OCI-M2 (cell line): ENCODE data around the gene ZC3H18.

Experiments
- DNase-seq: peaks from one replicate; lab custom pipeline; 2025; ENCODE audit not compliant: unreplicated experiment; lab: John Stamatoyannopoulos, UW

Gene ZC3H18

GRCh38 chr16:88578446-88579313, 8.5 kb downstream of the ZC3H18 start:
- DNase-seq, result no peak

GRCh38 chr16:88580371-88580770, 10.2 kb downstream of the ZC3H18 start:
- DNase-seq, result no peak

- DNase-seq, result no peak
Observed at GRCh38 chr16:88581033-88581432, 10.8 kb downstream of the ZC3H18 start.

DNA sequence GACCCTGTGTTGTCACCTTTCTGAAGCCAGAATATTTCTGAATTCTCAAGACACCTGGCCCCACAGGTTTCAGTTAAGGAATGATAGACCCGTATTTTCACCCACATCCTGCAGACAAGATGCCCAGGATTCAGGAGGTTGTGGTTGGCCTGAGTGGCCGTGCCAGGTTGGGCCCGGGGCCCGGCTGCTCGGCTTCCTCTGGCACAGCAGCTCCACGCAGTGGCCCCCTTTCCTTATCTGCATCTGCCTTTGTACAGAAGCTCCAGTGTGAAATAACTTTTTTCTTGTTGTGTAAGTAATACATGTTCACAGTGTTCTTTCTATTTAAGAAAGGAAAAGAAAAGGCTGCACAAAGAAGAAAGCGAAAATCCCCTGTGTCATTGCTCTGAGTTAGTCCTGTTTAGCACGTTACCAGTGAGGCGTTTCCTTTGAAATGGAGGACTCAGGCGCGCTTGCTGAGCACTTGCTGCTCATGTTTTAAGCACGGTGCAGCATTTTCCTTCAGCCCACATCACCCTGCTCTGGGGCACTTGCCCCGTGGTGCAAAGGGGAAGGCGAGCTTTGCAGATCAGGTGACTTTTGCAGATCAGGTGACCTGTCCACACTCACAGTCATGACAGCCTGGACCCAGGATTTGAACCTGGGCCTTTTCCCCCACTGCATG, 12.8 kb downstream of the ZC3H18 start:
- no peak for DNase-seq

DNA sequence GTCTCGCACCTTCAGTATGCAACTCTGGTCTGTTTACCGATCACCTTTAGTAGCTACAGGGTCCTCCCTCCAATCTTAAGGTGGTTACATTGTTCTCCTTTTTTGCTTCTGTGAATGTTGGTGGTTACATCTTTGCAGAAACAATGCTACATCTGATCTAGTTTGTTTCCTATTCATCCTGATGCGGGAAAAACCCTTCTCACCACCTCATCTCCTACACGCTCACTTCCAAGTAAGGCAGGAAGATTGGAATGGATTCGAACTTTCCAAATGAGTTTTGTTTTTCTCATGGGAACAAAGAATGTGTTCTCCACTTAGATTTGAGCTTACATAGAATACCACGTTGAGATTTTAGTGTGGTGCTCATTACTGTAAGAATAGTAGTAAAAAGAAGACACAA, 14.5 kb downstream of the ZC3H18 start:
- DNase-seq, result no peak

- DNase-seq, result no peak
Observed at GRCh38 chr16:88585269-88585668, 15.1 kb downstream of the ZC3H18 start.

GRCh38 chr16:88585927-88586581, 15.9 kb downstream of the ZC3H18 start:
- no peak for DNase-seq

- no peak for DNase-seq
Observed at GRCh38 chr16:88588148-88588547, 17.9 kb downstream of the ZC3H18 start.

DNA sequence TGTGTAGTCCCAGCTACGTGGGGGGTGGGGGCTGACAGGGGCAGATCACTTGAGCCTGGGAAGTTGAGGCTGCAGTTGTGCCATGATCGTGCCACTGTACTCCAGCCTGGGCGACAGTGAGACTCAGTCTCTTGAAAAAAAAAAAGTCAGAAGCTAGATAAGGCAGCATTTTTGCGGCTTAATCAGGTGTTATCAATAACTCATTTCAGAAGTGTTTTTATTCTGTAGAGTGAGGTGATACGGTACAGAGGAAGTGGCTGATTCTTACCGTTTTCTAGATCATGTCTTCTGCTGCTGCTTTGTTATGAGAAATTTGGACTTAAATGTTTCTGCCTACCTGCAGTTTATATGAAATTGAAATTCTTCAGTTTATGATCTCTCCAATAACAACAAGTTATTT, 18.6 kb downstream of the ZC3H18 start:
- no peak for DNase-seq

DNA sequence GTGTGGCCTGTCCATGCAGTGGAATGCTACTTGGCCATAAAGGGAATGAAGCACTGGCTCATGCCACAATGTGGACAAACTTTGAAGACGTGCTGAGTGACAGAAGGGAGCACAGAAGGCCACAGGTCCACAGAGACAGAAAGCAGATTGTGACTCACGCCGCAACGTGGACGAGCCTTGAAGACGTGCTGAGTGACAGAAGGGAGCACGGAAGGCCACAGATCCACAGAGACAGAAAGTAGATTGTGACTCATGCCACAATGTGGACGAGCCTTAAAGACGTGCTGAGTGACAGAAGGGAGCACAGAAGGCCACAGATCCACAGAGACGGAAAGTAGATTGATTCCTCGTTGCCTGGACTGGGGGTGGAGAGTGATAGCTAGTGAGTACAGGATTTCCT, 19.2 kb downstream of the ZC3H18 start:
- DNase-seq, result no peak

DNA sequence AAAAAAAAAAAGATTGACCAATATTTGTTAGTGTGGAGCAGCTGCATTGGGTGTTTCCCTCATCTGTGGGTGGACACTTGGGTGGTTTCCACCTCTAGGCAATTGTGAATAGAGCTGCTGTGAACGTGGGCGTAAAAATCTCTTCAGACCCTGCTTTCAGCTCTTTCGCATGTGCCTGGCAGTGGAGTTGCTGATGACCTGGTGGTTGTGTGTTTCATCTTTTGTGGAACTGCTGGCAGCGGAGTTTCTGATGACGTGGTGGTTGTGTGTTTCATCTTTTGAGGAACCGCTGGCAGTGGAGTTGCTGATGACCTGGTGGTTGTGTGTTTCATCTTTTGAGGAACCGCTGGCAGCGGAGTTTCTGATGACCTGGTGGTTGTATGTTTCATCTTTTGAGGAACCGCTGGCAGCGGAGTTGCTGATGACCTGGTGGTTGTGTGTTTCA, 21.4 kb downstream of the ZC3H18 start:
- DNase-seq, result no peak

DNA sequence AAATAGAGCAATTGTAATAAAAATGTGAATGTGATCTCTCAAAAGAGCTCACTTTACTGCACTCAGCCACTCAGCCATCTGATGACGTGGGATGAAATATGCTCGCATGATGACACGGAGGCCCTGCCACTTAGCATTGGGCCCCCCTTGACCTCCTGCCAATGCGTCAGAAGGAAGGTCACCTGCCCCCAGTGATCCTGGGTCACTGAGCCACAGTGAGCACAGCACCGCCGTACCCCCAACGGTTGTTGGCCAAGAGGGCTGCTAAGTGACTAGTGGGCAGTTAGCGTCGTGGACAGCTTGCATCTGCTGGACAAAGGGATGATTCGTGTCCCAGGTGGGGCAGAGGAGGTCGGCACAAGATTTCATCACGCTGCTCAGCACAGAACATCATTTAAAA, 22.9 kb downstream of the ZC3H18 start:
- no peak for DNase-seq

DNA sequence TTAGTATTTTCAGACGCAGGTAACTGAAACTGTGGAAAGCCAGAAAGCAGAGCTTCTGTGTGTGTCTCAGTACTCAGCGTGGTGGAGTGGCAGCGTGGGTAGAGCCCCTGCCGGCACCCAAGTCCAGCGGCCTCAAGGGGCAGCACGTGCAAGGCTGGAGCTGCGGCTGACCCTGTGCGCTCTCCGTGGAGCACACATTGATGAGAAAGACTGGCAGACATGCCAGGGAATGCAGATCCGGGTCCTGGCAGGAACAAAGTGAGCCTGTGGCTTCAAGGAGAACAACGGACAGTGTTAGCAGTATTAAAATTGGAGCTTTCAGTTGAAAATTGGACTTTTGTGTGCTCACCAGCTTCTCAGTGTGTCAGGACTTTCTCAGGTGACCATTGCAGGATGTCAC, 23.3 kb downstream of the ZC3H18 start:
- DNase-seq, result no peak

- no peak for DNase-seq
Observed at GRCh38 chr16:88593910-88594309, 23.7 kb downstream of the ZC3H18 start.

GRCh38 chr16:88595101-88595500, 24.9 kb downstream of the ZC3H18 start:
- no peak for DNase-seq

- DNase-seq, result no peak
Observed at GRCh38 chr16:88595921-88596320, 25.7 kb downstream of the ZC3H18 start.

DNA sequence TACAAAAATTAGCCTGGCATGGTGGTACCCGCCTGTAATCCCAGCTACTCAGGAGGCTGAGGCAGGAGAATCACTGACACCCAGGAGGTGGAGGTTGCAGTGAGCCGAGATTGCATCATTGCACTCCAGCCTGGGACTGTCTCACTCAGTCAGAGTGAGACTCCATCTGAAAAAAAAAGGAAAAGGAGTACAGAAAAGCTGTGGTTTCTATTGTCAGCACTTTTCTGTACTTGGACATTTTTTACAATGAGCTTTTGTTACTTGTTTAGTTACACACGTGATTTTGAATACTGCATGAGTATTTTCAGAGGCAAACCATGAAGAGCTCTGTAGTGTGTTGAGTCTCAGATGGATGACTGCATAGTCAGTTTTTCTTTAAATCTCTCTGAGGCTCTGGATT, 26.3 kb downstream of the ZC3H18 start:
- DNase-seq, result no peak

DNA sequence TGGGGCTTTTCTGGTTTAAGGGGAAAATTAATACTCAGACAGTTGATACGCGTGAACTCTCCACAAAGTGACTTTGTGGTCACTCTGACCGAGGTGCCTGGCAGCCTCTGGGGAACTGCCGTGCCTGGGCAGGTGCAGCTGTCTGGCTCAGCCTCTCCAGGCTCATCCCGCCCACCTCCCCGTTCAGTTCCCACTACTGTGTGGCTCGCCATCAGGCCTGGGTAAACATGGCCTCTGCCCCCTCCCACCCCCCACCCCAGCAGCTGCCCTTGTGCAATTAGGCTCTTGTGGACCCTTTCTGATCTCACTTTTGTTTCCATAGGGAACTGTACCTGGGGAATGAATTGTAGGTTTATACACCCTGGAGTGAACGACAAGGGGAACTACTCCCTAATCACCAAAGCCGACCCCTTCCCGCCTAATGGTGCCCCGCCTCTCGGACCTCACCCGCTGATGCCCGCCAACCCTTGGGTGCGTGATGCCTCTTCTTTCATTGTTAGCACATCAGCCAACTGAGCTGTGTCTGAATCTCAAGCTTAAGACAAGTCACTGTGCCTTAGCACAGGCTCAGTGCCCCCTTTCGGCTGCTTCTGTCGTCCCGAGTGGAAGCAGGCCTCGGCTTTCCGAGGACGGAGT, 27.8 kb downstream of the ZC3H18 start:
- no peak for DNase-seq

- no peak for DNase-seq
Observed at GRCh38 chr16:88599092-88599733, 29.0 kb downstream of the ZC3H18 start.

GRCh38 chr16:88599825-88600538, 29.8 kb downstream of the ZC3H18 start:
- DNase-seq, result no peak
